Endothelial cell of umbilical vein (primary cell): ENCODE measurements around the gene FBXO9. TPM values are rescaled to one million over a fixed set of nuclear protein-coding genes. Genes with fewer than 3 reads are reported as not detected.

Experiments
- BruUV-seq: library from RNA; stranded (reverse); fragments of 400-500 nt; replicated peaks from 2 replicates; lab custom pipeline; 2021; lab: Mats Ljungman, UMichigan
- CTCF ChIA-PET: fragments of 300-600, 350-600 bp; sonication (Branson Sonifier 250); formaldehyde crosslinking; loops from one replicate; lab custom pipeline; 2021; ENCODE audit warnings: antibody characterized with exemption, inconsistent platforms; lab: Charles Lee
- POLR2A ChIA-PET: fragments of 300-600, 350-600 bp; sonication (Branson Sonifier 250); formaldehyde crosslinking; loops from one replicate; lab custom pipeline; 2021; ENCODE audit warnings: antibody characterized with exemption, inconsistent platforms; lab: Charles Lee
- DNase-seq: peaks from one replicate; pipeline ENCODE4 v3.0.0-alpha.2; 2011; ENCODE audit warnings: low read depth, low spot score
- FAIRE-seq: peaks from 2 replicates; lab custom pipeline; 2011; peaks lifted over from hg19 to GRCh38; lab: Jason Lieb, UNC
- H2AFZ ChIP-seq: 2 replicates; pipeline ENCODE4 v1.6.0; 2012; ENCODE audit warnings: low read depth, low read length, control low read depth, inconsistent platforms
- H3K27ac ChIP-seq: 2 replicates; pipeline ENCODE4 v1.5.1; 2011; ENCODE audit warnings: low read depth, mild to moderate bottlenecking, control low read depth, low read length, moderate library complexity; ENCODE audit not compliant: insufficient read depth
- H3K27me3 ChIP-seq, 2 experiments: 2 replicates each; pipeline versions ENCODE4 v1.6.0 to v1.6.1; 2011; ENCODE audit warnings: low read length in 2 of 2, mixed read lengths in 1 of 2; ENCODE audit not compliant: control insufficient read depth in 2 of 2, insufficient read depth in 2 of 2
- H3K36me3 ChIP-seq, 2 experiments: 2 replicates in 1 of 2; 3 replicates in 1 of 2; pipeline ENCODE4 v1.5.1; 2011; ENCODE audit warnings: low read length in 2 of 2, mild to moderate bottlenecking in 1 of 2, moderate library complexity in 1 of 2; ENCODE audit not compliant: control insufficient read depth in 2 of 2, insufficient read depth in 2 of 2; ENCODE audit errors: extremely low read depth in 1 of 2
- H3K4me1 ChIP-seq: 3 replicates; pipeline ENCODE4 v1.5.1; 2011; ENCODE audit warnings: mild to moderate bottlenecking, low read length; ENCODE audit not compliant: control insufficient read depth, insufficient read depth; ENCODE audit errors: extremely low read depth
- H3K4me2 ChIP-seq: 2 replicates; pipeline ENCODE4 v1.6.1; 2011; ENCODE audit warnings: low read length, control low read depth, mixed read lengths; ENCODE audit not compliant: insufficient read depth
- H3K4me3 ChIP-seq, 3 experiments: fragments of 200-600 bp in 1 of 3; sonication (generic), shearing (Covaris generic) in 1 of 3; replicated peaks in 1 of 3; 2 replicates each; pipeline ENCODE4 v1.5.1; 2011 to 2016; ENCODE audit warnings: control low read depth in 3 of 3, low read length in 3 of 3, mild to moderate bottlenecking in 2 of 3, inconsistent platforms in 1 of 3, low read depth in 1 of 3, moderate library complexity in 1 of 3; ENCODE audit not compliant: insufficient read depth in 1 of 3
- H3K79me2 ChIP-seq: 2 replicates; pipeline ENCODE4 v1.6.0; 2012; ENCODE audit warnings: low read length, inconsistent platforms; ENCODE audit not compliant: control insufficient read depth, insufficient read depth
- H3K9ac ChIP-seq: replicated peaks from 2 replicates; pipeline ENCODE3; 2011; ENCODE audit warnings: low read length, control low read depth; ENCODE audit not compliant: insufficient read depth; ENCODE audit errors: extremely low read depth
- H3K9me1 ChIP-seq: replicated peaks from 3 replicates; pipeline ENCODE4 v1.6.0; 2011; ENCODE audit warnings: mild to moderate bottlenecking, low read length; ENCODE audit not compliant: control insufficient read depth, insufficient read depth; ENCODE audit errors: extremely low read depth
- H3K9me3 ChIP-seq: replicated peaks from 2 replicates; pipeline ENCODE4 v1.5.1; 2012; ENCODE audit warnings: low read length, inconsistent platforms; ENCODE audit not compliant: control insufficient read depth, insufficient read depth
- H4K20me1 ChIP-seq: replicated peaks from 2 replicates; pipeline ENCODE3; 2011; ENCODE audit warnings: mild to moderate bottlenecking, low read length; ENCODE audit not compliant: control insufficient read depth, insufficient read depth; ENCODE audit errors: extremely low read depth
- CTCF ChIP-seq, 2 donors: IDR thresholded peaks; 1 replicate in 1 of 2; 2 replicates in 1 of 2; pipeline ENCODE4 v1.5.1; 2011; ENCODE audit warnings: low read length in 2 of 2, mild to moderate bottlenecking in 2 of 2, moderate library complexity in 2 of 2, control low read depth in 1 of 2, inconsistent platforms in 1 of 2, low read depth in 1 of 2; ENCODE audit not compliant: insufficient read depth in 1 of 2; ENCODE audit errors: extremely low read depth in 1 of 2
- EZH2 ChIP-seq: IDR thresholded peaks from 2 replicates; pipeline ENCODE4 v1.6.1; 2012; ENCODE audit warnings: borderline replicate concordance, low read depth, mild to moderate bottlenecking, moderate library complexity, low read length, inconsistent platforms; ENCODE audit not compliant: severe bottlenecking
- FOS ChIP-seq: IDR thresholded peaks from 2 replicates; pipeline ENCODE4 v1.6.1; 2011; ENCODE audit warnings: mild to moderate bottlenecking, low read length, moderate library complexity, borderline replicate concordance; ENCODE audit not compliant: insufficient read depth
- GATA2 ChIP-seq: IDR thresholded peaks from 2 replicates; pipeline ENCODE4 v1.7.0; 2011; ENCODE audit warnings: low read depth, mild to moderate bottlenecking, moderate library complexity, mixed read lengths, low read length; ENCODE audit not compliant: insufficient read length, insufficient read depth
- JUN ChIP-seq: IDR thresholded peaks from 2 replicates; pipeline ENCODE4 v1.6.1; 2011; ENCODE audit warnings: borderline replicate concordance, low read depth; ENCODE audit not compliant: insufficient read length, insufficient read depth
- MAX ChIP-seq: IDR thresholded peaks from 2 replicates; pipeline ENCODE4 v1.6.1; 2011; ENCODE audit not compliant: insufficient read depth, insufficient read length
- MYC ChIP-seq: IDR thresholded peaks from one replicate; pipeline ENCODE4 v1.6.1; 2011; ENCODE audit warnings: mild to moderate bottlenecking, low read depth, low read length
- POLR2A ChIP-seq: IDR thresholded peaks from 2 replicates; pipeline ENCODE4 v1.6.1; 2012; ENCODE audit warnings: low read depth, mild to moderate bottlenecking, control low read depth, low read length
- POLR2AphosphoS5 ChIP-seq: IDR thresholded peaks from 2 replicates; pipeline ENCODE4 v1.6.1; 2012; ENCODE audit warnings: low read depth, mild to moderate bottlenecking, control low read depth, low read length, moderate library complexity; ENCODE audit not compliant: insufficient read depth
- dilution Hi-C: fragments of 300-500 bp; cut with MboI; formaldehyde crosslinking; loops from one replicate; pipeline ENCODE4 v1.15.0; 2019; ENCODE audit warnings: low sequenced_read_pairs; ENCODE audit not compliant: extremely low pct_ligation_motif_present
- intact Hi-C: fragments of 100-400 bp; cut with micrococcal nuclease; formaldehyde crosslinking; loops from one replicate; pipeline ENCODE4 v1.10.0; 2022
- polyA plus RNA-seq, 4 experiments: library from polyadenylated mRNA; depleted of rRNA in 3 of 4; stranded (reverse) in 3 of 4; unstranded in 1 of 4; fragments of >200 nt; gene quantifications; 2 replicates each; pipeline versions ENCODE4 v1.2.1 to v1.2.3, GENCODE V29; 2011 to 2012; ENCODE audit warnings: missing spikeins in 1 of 4
- total RNA-seq: library from RNA; stranded (reverse); gene quantifications from 2 replicates; pipeline ENCODE4 v1.2.3, GENCODE V29; 2021

FBXO9 gene
- total and polyA plus RNA-seq, 2 donors (not counting 3 experiments of a cell fraction or from before 2014, with no cell fraction given), result 48.1 to 58.9 TPM

DNA sequence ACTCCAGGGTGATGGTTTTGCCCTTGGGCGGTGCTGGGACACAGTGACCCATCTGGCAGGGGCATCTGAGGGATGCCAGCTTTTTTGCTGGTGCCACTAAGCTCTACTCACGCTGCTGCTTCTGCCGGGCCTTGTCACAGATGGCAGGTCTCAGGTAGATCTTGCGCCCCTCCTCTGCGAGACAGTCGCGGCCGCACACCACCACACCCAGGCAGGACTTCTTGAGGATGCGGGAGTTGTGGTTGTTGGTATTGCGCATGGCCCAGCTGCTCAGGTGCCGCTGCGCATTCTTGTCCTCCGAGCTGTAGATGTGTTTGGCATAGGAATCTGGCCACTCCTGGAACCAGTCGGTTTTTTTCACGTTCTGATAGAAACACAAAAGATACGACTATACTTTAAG, 68.8 kb downstream of the FBXO9 start:
- CTCF ChIA-PET, result no interaction called here
- no peaks in the 10 kb centered on the region for H3K79me2 ChIP-seq
- no peak for TF ChIP-seq JUN
- no peak for TF ChIP-seq CTCF (IDR thresholded peaks at IDR 0.05; ENCODE audit: extremely low read depth in 1 of 2, insufficient read depth in 1 of 2, low read depth in 1 of 2, low read length in 2 of 2)
- TF ChIP-seq MAX, result no peak
- no peak for TF ChIP-seq POLR2A
- no peak for TF ChIP-seq GATA2
- TF ChIP-seq POLR2AphosphoS5, result no peak
- TF ChIP-seq MYC, result no peak
- TF ChIP-seq EZH2, result no peak
- no peak for TF ChIP-seq FOS

More for the DNA sequence above, 68.8 kb downstream of the FBXO9 start:
- FAIRE-seq (no peak), DNase-seq (no peak)
- Histone ChIP-seq H3K27me3 (peaks cover 0 to 1% of the 10 kb centered on the region in 2 experiments), H4K20me1 (no peaks in the 10 kb centered on the region), H3K4me1 (no peaks in the 10 kb centered on the region), H3K4me2 (no peak overlapping the region), H3K9me3 (no peaks in the 10 kb centered on the region), H3K4me3 (no peak overlapping the region), H3K9me1 (no peaks in the 10 kb centered on the region), H2AFZ (no peak overlapping the region), H3K27ac (no peak overlapping the region), H3K9ac (no peak overlapping the region), H3K36me3 (no peaks in the 10 kb centered on the region)
- dilution Hi-C loops (no loop called here), intact Hi-C loops (no loop called here)
- POLR2A ChIA-PET, result no interaction called here
- BruUV-seq, result no TSS peak
